Brain pericyte (primary cell): ENCODE measurements around the gene MAPKAPK3.
A peak's percentile ranks its signal among the peaks of the same experiment; 100 is the strongest.

Source experiments
- DNase-seq: peaks from one replicate; pipeline ENCODE4 v3.0.0-alpha.2; 2012; ENCODE audit warnings: low read depth, low spot score

The MAPKAPK3 gene

GRCh38 chr3:50587806-50588758 lies 28.9 kb upstream of the MAPKAPK3 start:
- no peak for DNase-seq

- no peak for DNase-seq
Observed at GRCh38 chr3:50588759-50589433, 28.1 kb upstream of the MAPKAPK3 start.

GRCh38 chr3:50591196-50591741 lies 25.7 kb upstream of the MAPKAPK3 start:
- no peak for DNase-seq

GRCh38 chr3:50592568-50592967 lies 24.4 kb upstream of the MAPKAPK3 start:
- no peak for DNase-seq

- no peak for DNase-seq
Observed at GRCh38 chr3:50594253-50594785, 22.6 kb upstream of the MAPKAPK3 start.

- DNase-seq: no peak
Observed at GRCh38 chr3:50599115-50599715, 17.7 kb upstream of the MAPKAPK3 start.

- DNase-seq: no peak
Observed at GRCh38 chr3:50599716-50600118, 17.2 kb upstream of the MAPKAPK3 start.

GRCh38 chr3:50600141-50600753 lies 16.7 kb upstream of the MAPKAPK3 start:
- no peak for DNase-seq

GRCh38 chr3:50600841-50601591 lies 15.9 kb upstream of the MAPKAPK3 start:
- DNase-seq: peak; percentile 82

GRCh38 chr3:50602595-50603191 lies 14.3 kb upstream of the MAPKAPK3 start:
- DNase-seq: no peak

- no peak for DNase-seq
Observed at GRCh38 chr3:50603261-50604109, 13.5 kb upstream of the MAPKAPK3 start.

GRCh38 chr3:50604110-50604621 lies 12.8 kb upstream of the MAPKAPK3 start:
- DNase-seq: no peak

GRCh38 chr3:50604628-50605588 lies 12.0 kb upstream of the MAPKAPK3 start:
- DNase-seq: no peak

- no peak for DNase-seq
Observed at GRCh38 chr3:50605901-50606326, 11.0 kb upstream of the MAPKAPK3 start.

- no peak for DNase-seq
Observed at GRCh38 chr3:50606596-50606995, 10.4 kb upstream of the MAPKAPK3 start.

- no peak for DNase-seq
Observed at GRCh38 chr3:50607271-50608091, 9.5 kb upstream of the MAPKAPK3 start.

GRCh38 chr3:50608278-50608677 lies 8.7 kb upstream of the MAPKAPK3 start:
- no peak for DNase-seq
